K562 (cell line): ENCODE measurements around the gene EIF4E2.

Source experiments
- EZH2 ChIP-seq: IDR thresholded peaks from 2 replicates; pipeline ENCODE4 v1.6.1; 2012; ENCODE audit warnings: low read depth, mild to moderate bottlenecking, inconsistent platforms, low read length, borderline replicate concordance
- FOXK2 ChIP-seq, 2 experiments: fragments of 450-650 bp; IDR thresholded peaks in 1 of 2; conservative IDR thresholded peaks in 1 of 2; 2 replicates each; pipeline ENCODE4 v1.6.1; 2016; ENCODE audit warnings: low read depth in 2 of 2, mild to moderate bottlenecking in 1 of 2
- HDAC2 ChIP-seq: fragments of 450-650 bp; IDR thresholded peaks from 2 replicates; pipeline ENCODE4 v1.6.1; 2016; ENCODE audit warnings: mild to moderate bottlenecking
- HMGXB4 ChIP-seq: sonication (generic); formaldehyde crosslinking; IDR thresholded peaks from 2 replicates; pipeline ENCODE4 v1.8.1; 2023; ENCODE audit warnings: mild to moderate bottlenecking, missing genetic modification reagents
- KAT7 ChIP-seq: sonication (generic); formaldehyde crosslinking; IDR thresholded peaks from 2 replicates; pipeline ENCODE4 v1.8.0; 2022; ENCODE audit warnings: missing genetic modification reagents, mild to moderate bottlenecking, borderline replicate concordance
- NFE2 ChIP-seq: IDR thresholded peaks from 2 replicates; pipeline ENCODE4 v1.6.1; 2014; ENCODE audit warnings: antibody characterized with exemption, low read depth
- POLR2A ChIP-seq: fragments of 450-650 bp; conservative IDR thresholded peaks from 2 replicates; pipeline ENCODE4 v1.6.1; 2016
- RAD21 ChIP-seq, 2 experiments: fragments of 250-450 bp in 1 of 2; fragments of 450-650 bp in 1 of 2; sonication (Bioruptor Pico) in 1 of 2; formaldehyde crosslinking in 1 of 2; IDR thresholded peaks in 1 of 2; conservative IDR thresholded peaks in 1 of 2; 2 replicates each; pipeline versions ENCODE4 v1.4.0 to v1.8.0; 2020 to 2022; ENCODE audit warnings: mild to moderate bottlenecking in 2 of 2, moderate library complexity in 1 of 2
- TRIM25 ChIP-seq: fragments of 450-650 bp; IDR thresholded peaks from 2 replicates; pipeline ENCODE4 v1.7.0; 2016; ENCODE audit warnings: borderline replicate concordance
- VEZF1 ChIP-seq: fragments of 200-800 bp; sonication (Bioruptor generic); IDR thresholded peaks from 2 replicates; pipeline ENCODE4 v1.6.1; 2017; ENCODE audit warnings: missing genetic modification characterization, missing compliant biosample characterization
- ZC3H8 ChIP-seq: fragments of 450-650 bp; IDR thresholded peaks from 2 replicates; pipeline ENCODE4 v1.6.1; 2017
- ZNF76 ChIP-seq: fragments of 250-450 bp; sonication (Bioruptor Pico); IDR thresholded peaks from 2 replicates; pipeline ENCODE4 v1.4.0; 2020; ENCODE audit warnings: mild to moderate bottlenecking, moderate library complexity, borderline replicate concordance
- TF ChIP-seq, protein P1 (sequence below): sonication (generic); formaldehyde crosslinking; IDR thresholded peaks from 2 replicates; pipeline ENCODE4 v1.9.0; 2022; ENCODE audit warnings: mild to moderate bottlenecking, missing genetic modification reagents

DNA sequence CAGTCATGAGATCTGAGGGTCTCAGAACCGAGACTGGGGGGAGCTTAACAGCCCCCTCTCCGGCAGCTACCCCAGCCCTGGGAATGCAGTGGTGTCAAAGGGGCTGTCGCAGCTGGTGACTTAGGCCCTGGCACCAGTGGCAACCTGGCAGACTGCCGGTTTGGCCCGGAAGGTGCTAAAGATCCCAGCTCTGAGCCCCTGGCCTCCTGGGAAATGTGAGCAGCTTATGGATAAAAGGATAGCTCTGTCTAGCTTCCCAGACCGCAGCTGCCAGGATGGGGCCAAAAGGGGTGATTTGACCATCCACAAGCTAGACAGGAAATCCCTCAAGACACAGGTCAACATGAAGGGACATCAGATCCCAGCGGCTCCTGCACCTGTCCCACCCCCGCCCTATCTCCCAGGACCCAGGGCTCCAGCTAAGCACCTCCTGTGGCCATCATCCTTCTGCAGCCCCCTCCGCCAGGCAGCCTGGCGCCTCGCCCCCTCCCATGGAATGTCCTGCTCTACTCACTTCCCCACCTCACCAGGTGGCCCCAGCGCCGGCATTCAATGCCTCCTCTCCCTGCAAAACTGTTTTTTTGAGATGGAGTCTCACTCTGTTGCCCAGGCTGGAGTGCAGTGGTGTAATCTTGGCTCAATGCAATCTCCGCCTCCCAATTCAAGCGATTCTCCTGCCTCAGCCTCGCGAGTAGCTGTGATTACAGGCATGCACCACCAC is 49.7 kb downstream of the EIF4E2 start:
- TF ChIP-seq ZNF76 (CRISPR knock-in tag): no peak
- no peak for TF ChIP-seq RAD21 (CRISPR knock-in tag; conservative IDR thresholded peaks at IDR 0.05 in 1 of 2, IDR thresholded peaks at IDR 0.05 in 1 of 2)
- no peak for TF ChIP-seq ZC3H8
- TF ChIP-seq VEZF1 (CRISPR knock-in tag): no peak
- no peak for TF ChIP-seq POLR2A
- no peak for TF ChIP-seq HDAC2
- TF ChIP-seq, protein P1, sequence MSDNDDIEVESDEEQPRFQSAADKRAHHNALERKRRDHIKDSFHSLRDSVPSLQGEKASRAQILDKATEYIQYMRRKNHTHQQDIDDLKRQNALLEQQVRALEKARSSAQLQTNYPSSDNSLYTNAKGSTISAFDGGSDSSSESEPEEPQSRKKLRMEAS (CRISPR knock-in tag): no peak
- TF ChIP-seq HMGXB4 (CRISPR knock-in tag): no peak
- no peak for TF ChIP-seq EZH2
- TF ChIP-seq NFE2: no peak
- no peak for TF ChIP-seq KAT7
- no peak for TF ChIP-seq FOXK2 (conservative IDR thresholded peaks at IDR 0.05 in 1 of 2, IDR thresholded peaks at IDR 0.05 in 1 of 2; ENCODE audit: low read depth in 2 of 2)
- no peak for TF ChIP-seq TRIM25
